Measurements from ENCODE around the gene ATG3.
"Not testable (repeated sequence)": the region's sequence is repeated elsewhere in the genome, so short reads cannot be mapped to it uniquely, and the experiment has no call there.

ATG3 gene

GRCh38 chr3:112560721-112561483 is 860 bp downstream of the ATG3 start:
- FAIRE-seq, result no peak

GRCh38 chr3:112560307-112560706 is 1.5 kb downstream of the ATG3 start:
- no peak for FAIRE-seq

- FAIRE-seq, result no peak
These were observed 3.8 kb downstream of the ATG3 start for GRCh38 chr3:112557976-112558375.

GRCh38 chr3:112555535-112556170 is 6.1 kb downstream of the ATG3 start:
- FAIRE-seq, result no peak

GRCh38 chr3:112550859-112551258 is 10.9 kb downstream of the ATG3 start:
- no peak for FAIRE-seq

- FAIRE-seq, result no peak
These were observed 15.5 kb downstream of the ATG3 start for GRCh38 chr3:112546216-112546759.

- FAIRE-seq, result no peak
These were observed 21.7 kb downstream of the ATG3 start for GRCh38 chr3:112539825-112540650.

GRCh38 chr3:112531358-112531781 is 30.4 kb downstream of the ATG3 start:
- FAIRE-seq, result peak; percentile 93

- FAIRE-seq, result no peak
These were observed 31.2 kb downstream of the ATG3 start for GRCh38 chr3:112530573-112530972.

GRCh38 chr3:112524127-112524526 is 37.6 kb downstream of the ATG3 start:
- FAIRE-seq, result not testable (repeated sequence)

GRCh38 chr3:112519424-112520001 is 42.2 kb downstream of the ATG3 start:
- FAIRE-seq, result peak; percentile 97

- FAIRE-seq, result not testable (repeated sequence)
These were observed 42.8 kb downstream of the ATG3 start for GRCh38 chr3:112518970-112519369.

- FAIRE-seq, result no peak
These were observed 47.1 kb downstream of the ATG3 start for GRCh38 chr3:112514527-112515128.

GRCh38 chr3:112512320-112512719 is 49.4 kb downstream of the ATG3 start:
- no peak for FAIRE-seq

- no peak for FAIRE-seq
These were observed 52.9 kb downstream of the ATG3 start for GRCh38 chr3:112508860-112509259.

GRCh38 chr3:112508261-112508660 is 53.5 kb downstream of the ATG3 start:
- FAIRE-seq, result no peak

GRCh38 chr3:112505907-112506306 is 55.9 kb downstream of the ATG3 start:
- no peak for FAIRE-seq

- no peak for FAIRE-seq
These were observed 57.6 kb downstream of the ATG3 start for GRCh38 chr3:112504123-112504522.

GRCh38 chr3:112503304-112503972 is 58.3 kb downstream of the ATG3 start:
- FAIRE-seq, result no peak

GRCh38 chr3:112500621-112501020 is 61.1 kb downstream of the ATG3 start:
- no peak for FAIRE-seq

GRCh38 chr3:112498914-112499711 is 62.6 kb downstream of the ATG3 start, which contains the start of gene BTLA:
TSS of gene BTLA (minus strand) at chr3:112499472. CDS start at chr3:112499358, 114 bp downstream.
- no peak for FAIRE-seq
